DND-41 (cell line): ENCODE results near the gene C1orf198.

Experiments
- ATAC-seq: fragments of 200-7000 bp; cut with Tn5 transposase; 3 replicates; pipeline ENCODE4 v1.9.1; 2021; ENCODE audit warnings: low read depth; ENCODE audit not compliant: insufficient read depth
- DNase-seq: peaks from one replicate; pipeline ENCODE4 v3.0.0-alpha.2; 2020
- H2AFZ ChIP-seq: 2 replicates; pipeline ENCODE4 v1.6.0; 2012; ENCODE audit warnings: low read depth, low read length
- H3K27ac ChIP-seq: 2 replicates; pipeline ENCODE4 v1.5.1; 2012; ENCODE audit warnings: low read length, inconsistent platforms
- H3K27me3 ChIP-seq: fragments of 200-600 bp; sonication (generic); 2 replicates; pipeline ENCODE4 v1.6.0; 2012; ENCODE audit warnings: low read length, mild to moderate bottlenecking, inconsistent platforms; ENCODE audit not compliant: insufficient read depth, poor library complexity
- H3K36me3 ChIP-seq: 2 replicates; pipeline ENCODE4 v1.5.1; 2012; ENCODE audit warnings: low read length, inconsistent platforms; ENCODE audit not compliant: insufficient read depth
- H3K4me1 ChIP-seq: 2 replicates; pipeline ENCODE4 v1.5.1; 2012; ENCODE audit warnings: mild to moderate bottlenecking, low read length; ENCODE audit not compliant: insufficient read depth
- H3K4me2 ChIP-seq: 2 replicates; pipeline ENCODE4 v1.6.0; 2012; ENCODE audit warnings: mild to moderate bottlenecking, moderate library complexity, low read length, inconsistent platforms; ENCODE audit not compliant: insufficient read depth
- H3K4me3 ChIP-seq, 2 experiments: fragments of 200-600 bp in 1 of 2; shearing (Covaris generic) in 1 of 2; 2 replicates each; pipeline ENCODE4 v1.5.1; 2012 to 2016; ENCODE audit warnings: inconsistent platforms in 2 of 2, low read length in 2 of 2, mild to moderate bottlenecking in 2 of 2, low read depth in 1 of 2, moderate library complexity in 1 of 2
- H3K79me2 ChIP-seq: 2 replicates; pipeline ENCODE4 v1.6.0; 2012; ENCODE audit warnings: low read length, inconsistent platforms; ENCODE audit not compliant: insufficient read depth
- H3K9ac ChIP-seq: 2 replicates; pipeline ENCODE4 v1.6.0; 2012; ENCODE audit warnings: low read depth, mild to moderate bottlenecking, inconsistent platforms, low read length, moderate library complexity
- H3K9me3 ChIP-seq: 2 replicates; pipeline ENCODE4 v1.5.1; 2012; ENCODE audit warnings: low read length, moderate library complexity, mild to moderate bottlenecking, inconsistent platforms; ENCODE audit not compliant: insufficient read depth, severe bottlenecking
- H4K20me1 ChIP-seq: 2 replicates; pipeline ENCODE4 v1.6.0; 2012; ENCODE audit warnings: low read length; ENCODE audit not compliant: insufficient read depth
- CTCF ChIP-seq: IDR thresholded peaks from 2 replicates; pipeline ENCODE4 v1.5.1; 2012; ENCODE audit warnings: borderline replicate concordance, low read length, moderate library complexity, mild to moderate bottlenecking; ENCODE audit not compliant: poor library complexity, severe bottlenecking; ENCODE audit errors: extremely low read depth
- EZH2 ChIP-seq: IDR thresholded peaks from 3 replicates; pipeline ENCODE4 v1.6.1; 2012; ENCODE audit warnings: borderline replicate concordance, low read depth, mild to moderate bottlenecking, moderate library complexity, low read length, inconsistent platforms; ENCODE audit not compliant: severe bottlenecking

C1orf198 gene

GRCh38 chr1:230891413-230891812 is 23.1 kb upstream of the C1orf198 start:
- Histone ChIP-seq H3K4me3 (no peak overlapping the region), H3K9me3 (no peaks in the 10 kb centered on the region), H3K4me1 (no peaks in the 10 kb centered on the region), H3K4me2 (no peak overlapping the region), H3K9ac (no peak overlapping the region), H3K27ac (no peak overlapping the region), H2AFZ (no peak overlapping the region; the same call in 1 of the 2 replicates), H3K36me3 (no peaks in the 10 kb centered on the region), H3K27me3 (peaks cover 5% of the 10 kb centered on the region), H4K20me1 (no peaks in the 10 kb centered on the region), H3K79me2 (no peaks in the 10 kb centered on the region)
- ATAC-seq (no peak), DNase-seq (no peak)
- TF ChIP-seq CTCF = no peak
- no peak for TF ChIP-seq EZH2

- no peak overlapping the region for H2AFZ ChIP-seq
- H4K20me1 ChIP-seq = no peaks in the 10 kb centered on the region
- no peak overlapping the region for H3K4me2 ChIP-seq
- H3K4me3 ChIP-seq = no peak overlapping the region
- no peaks in the 10 kb centered on the region for H3K4me1 ChIP-seq
- peaks cover 4% of the 10 kb centered on the region for H3K27me3 ChIP-seq
- no peaks in the 10 kb centered on the region for H3K9me3 ChIP-seq
- no peak overlapping the region for H3K9ac ChIP-seq
- H3K27ac ChIP-seq = no peak overlapping the region
- TF ChIP-seq EZH2 (no peak), CTCF (no peak)
- ATAC-seq (no peak), DNase-seq (no peak)
- H3K79me2 ChIP-seq = no peaks in the 10 kb centered on the region
- H3K36me3 ChIP-seq = no peaks in the 10 kb centered on the region
Observed at GRCh38 chr1:230884646-230885045, 16.3 kb upstream of the C1orf198 start.

- Histone ChIP-seq H3K79me2 (no peaks in the 10 kb centered on the region), H3K9me3 (no peaks in the 10 kb centered on the region), H3K4me3 (no peak overlapping the region), H3K4me1 (no peaks in the 10 kb centered on the region), H2AFZ (no peak overlapping the region), H3K36me3 (no peaks in the 10 kb centered on the region), H3K27ac (no peak overlapping the region), H3K27me3 (peaks cover 6% of the 10 kb centered on the region), H3K9ac (no peak overlapping the region), H3K4me2 (no peak overlapping the region), H4K20me1 (no peaks in the 10 kb centered on the region)
- TF ChIP-seq EZH2 (no peak), CTCF (no peak)
- ATAC-seq (no peak), DNase-seq (no peak)
Observed at GRCh38 chr1:230883967-230884366, 15.6 kb upstream of the C1orf198 start.

- H3K27ac ChIP-seq = no peak overlapping the region
- H3K9ac ChIP-seq = no peak overlapping the region
Observed at GRCh38 chr1:230879778-230880177, 11.5 kb upstream of the C1orf198 start.

More at GRCh38 chr1:230879778-230880177, 11.5 kb upstream of the C1orf198 start:
- H3K36me3 ChIP-seq = no peaks in the 10 kb centered on the region
- no peak for TF ChIP-seq EZH2
- no peaks in the 10 kb centered on the region for H3K79me2 ChIP-seq
- no peak for DNase-seq
- H3K4me3 ChIP-seq = no peak overlapping the region
- ATAC-seq = no peak
- no peaks in the 10 kb centered on the region for H4K20me1 ChIP-seq
- H3K4me1 ChIP-seq = no peaks in the 10 kb centered on the region
- peaks cover 26% of the 10 kb centered on the region for H3K27me3 ChIP-seq
- no peaks in the 10 kb centered on the region for H3K9me3 ChIP-seq
- H2AFZ ChIP-seq = no peak overlapping the region
- no peak overlapping the region for H3K4me2 ChIP-seq
